WERI-Rb-1 (cell line): ENCODE measurements around the gene EIF3K.

ENCODE experiments used
- DNase-seq: peaks from one replicate; pipeline ENCODE4 v3.0.0-alpha.2; 2020
- H3K27ac ChIP-seq: fragments of 250-450 bp; sonication (Bioruptor Pico); 2 replicates; pipeline ENCODE4 v1.5.1; 2020; ENCODE audit warnings: mild to moderate bottlenecking, moderate library complexity
- H3K27me3 ChIP-seq: fragments of 250-450 bp; sonication (Bioruptor Pico); 2 replicates; pipeline ENCODE4 v1.5.1; 2021; ENCODE audit warnings: mild to moderate bottlenecking, low read depth, moderate library complexity; ENCODE audit not compliant: insufficient read depth, severe bottlenecking
- H3K36me3 ChIP-seq: fragments of 250-450 bp; sonication (Bioruptor Pico); 2 replicates; pipeline ENCODE4 v1.5.1; 2020; ENCODE audit warnings: mild to moderate bottlenecking, moderate library complexity
- H3K4me3 ChIP-seq: 2 replicates; pipeline ENCODE4 v1.5.1; 2011; ENCODE audit warnings: low read depth, mild to moderate bottlenecking, control low read depth, low read length
- H3K9me3 ChIP-seq: fragments of 250-450 bp; sonication (Bioruptor Pico); 2 replicates; pipeline ENCODE4 v1.5.1; 2021; ENCODE audit warnings: mild to moderate bottlenecking, moderate library complexity; ENCODE audit not compliant: severe bottlenecking
- TF ChIP-seq, protein P1 (sequence below): IDR thresholded peaks from 2 replicates; pipeline ENCODE4 v1.5.1; 2011; ENCODE audit warnings: low read depth, mild to moderate bottlenecking, control low read depth, inconsistent platforms, low read length

EIF3K gene

DNA sequence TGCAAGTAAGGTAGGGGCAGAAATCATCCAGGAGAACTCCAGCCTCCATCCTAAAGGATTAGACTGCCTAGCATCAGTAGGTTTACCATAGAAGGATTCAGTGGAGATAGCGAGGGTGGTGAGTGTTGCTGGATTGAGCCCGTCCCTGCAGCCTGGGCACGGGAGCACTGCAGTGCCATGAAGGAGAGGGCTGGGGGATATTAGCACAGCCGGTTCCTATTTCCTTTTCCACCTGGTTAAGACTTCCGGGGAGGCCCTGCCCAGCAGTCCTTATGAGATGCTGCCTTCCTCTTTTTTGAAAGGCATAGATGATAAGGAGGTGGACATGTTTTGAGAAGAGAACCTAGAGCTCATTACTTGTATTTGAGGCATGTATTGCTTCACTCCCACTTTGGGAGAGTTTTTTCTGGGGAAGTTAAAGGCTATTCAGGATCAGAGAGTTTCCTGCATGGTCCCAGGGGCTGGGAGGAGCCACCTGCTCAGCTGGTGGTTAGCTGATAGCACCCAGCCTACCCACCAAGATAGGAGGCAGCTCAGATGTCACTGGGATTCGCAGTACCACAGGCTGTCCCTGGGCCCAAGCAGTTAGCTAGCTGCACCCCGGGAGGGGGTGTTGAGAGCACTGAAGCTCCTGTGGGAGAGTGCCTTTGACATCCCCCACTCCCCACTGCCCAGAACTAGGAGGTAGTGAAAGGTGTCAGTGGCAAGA is 45.7 kb downstream of the EIF3K start:
- no peak overlapping the region; the same call in none of the 2 replicates for H3K27ac ChIP-seq
- no peaks in the 10 kb centered on the region for H3K27me3 ChIP-seq
- no peaks in the 10 kb centered on the region for H3K9me3 ChIP-seq
- no peak overlapping the region for H3K4me3 ChIP-seq
- no peak for DNase-seq
- TF ChIP-seq, protein P1, sequence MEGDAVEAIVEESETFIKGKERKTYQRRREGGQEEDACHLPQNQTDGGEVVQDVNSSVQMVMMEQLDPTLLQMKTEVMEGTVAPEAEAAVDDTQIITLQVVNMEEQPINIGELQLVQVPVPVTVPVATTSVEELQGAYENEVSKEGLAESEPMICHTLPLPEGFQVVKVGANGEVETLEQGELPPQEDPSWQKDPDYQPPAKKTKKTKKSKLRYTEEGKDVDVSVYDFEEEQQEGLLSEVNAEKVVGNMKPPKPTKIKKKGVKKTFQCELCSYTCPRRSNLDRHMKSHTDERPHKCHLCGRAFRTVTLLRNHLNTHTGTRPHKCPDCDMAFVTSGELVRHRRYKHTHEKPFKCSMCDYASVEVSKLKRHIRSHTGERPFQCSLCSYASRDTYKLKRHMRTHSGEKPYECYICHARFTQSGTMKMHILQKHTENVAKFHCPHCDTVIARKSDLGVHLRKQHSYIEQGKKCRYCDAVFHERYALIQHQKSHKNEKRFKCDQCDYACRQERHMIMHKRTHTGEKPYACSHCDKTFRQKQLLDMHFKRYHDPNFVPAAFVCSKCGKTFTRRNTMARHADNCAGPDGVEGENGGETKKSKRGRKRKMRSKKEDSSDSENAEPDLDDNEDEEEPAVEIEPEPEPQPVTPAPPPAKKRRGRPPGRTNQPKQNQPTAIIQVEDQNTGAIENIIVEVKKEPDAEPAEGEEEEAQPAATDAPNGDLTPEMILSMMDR = no peak
- peaks cover 57% of the 10 kb centered on the region for H3K36me3 ChIP-seq

DNA sequence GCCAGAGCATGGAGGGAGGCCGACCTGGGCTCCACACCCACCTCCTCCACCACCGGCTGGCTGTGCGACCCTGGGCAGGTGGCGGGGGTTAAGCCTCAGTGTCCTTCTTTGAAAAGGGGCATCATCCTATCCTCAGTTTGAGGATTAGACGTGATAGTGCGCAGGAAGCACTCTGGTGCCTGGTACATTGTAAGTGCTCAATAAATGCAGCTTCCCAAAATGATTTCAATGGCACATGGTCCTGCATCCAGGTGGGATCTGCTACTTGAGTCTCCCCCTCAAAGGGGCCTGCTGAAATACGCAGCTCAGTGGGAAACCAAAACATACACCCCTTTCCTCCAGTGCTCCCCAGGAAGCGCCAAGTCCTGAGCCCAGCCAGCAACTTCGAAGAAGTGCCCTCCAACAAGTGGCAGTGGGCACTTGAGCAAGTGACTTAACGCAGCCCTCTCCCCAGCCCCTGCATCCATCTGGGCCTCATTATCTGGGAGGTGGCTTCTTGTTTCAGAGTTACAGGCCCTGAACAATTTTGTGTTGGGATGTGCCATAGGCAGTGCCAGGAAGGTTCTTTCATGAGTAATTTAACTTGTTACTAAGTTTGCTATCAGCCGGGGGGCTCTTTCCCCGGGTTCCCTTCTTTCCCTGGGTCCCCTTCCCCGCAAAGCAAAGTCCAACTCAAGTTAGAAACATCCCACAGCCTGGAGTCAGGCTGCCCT is 46.4 kb downstream of the EIF3K start:
- H3K36me3 ChIP-seq = peaks cover 59% of the 10 kb centered on the region
- no peaks in the 10 kb centered on the region for H3K27me3 ChIP-seq
- H3K27ac ChIP-seq = 0 out of 2 replicates have a peak overlapping the region, but pooled peaks have one; percentile 22
- TF ChIP-seq, protein P1 = no peak
- no peaks in the 10 kb centered on the region for H3K9me3 ChIP-seq
- no peak for DNase-seq
- H3K4me3 ChIP-seq = no peak overlapping the region

DNA sequence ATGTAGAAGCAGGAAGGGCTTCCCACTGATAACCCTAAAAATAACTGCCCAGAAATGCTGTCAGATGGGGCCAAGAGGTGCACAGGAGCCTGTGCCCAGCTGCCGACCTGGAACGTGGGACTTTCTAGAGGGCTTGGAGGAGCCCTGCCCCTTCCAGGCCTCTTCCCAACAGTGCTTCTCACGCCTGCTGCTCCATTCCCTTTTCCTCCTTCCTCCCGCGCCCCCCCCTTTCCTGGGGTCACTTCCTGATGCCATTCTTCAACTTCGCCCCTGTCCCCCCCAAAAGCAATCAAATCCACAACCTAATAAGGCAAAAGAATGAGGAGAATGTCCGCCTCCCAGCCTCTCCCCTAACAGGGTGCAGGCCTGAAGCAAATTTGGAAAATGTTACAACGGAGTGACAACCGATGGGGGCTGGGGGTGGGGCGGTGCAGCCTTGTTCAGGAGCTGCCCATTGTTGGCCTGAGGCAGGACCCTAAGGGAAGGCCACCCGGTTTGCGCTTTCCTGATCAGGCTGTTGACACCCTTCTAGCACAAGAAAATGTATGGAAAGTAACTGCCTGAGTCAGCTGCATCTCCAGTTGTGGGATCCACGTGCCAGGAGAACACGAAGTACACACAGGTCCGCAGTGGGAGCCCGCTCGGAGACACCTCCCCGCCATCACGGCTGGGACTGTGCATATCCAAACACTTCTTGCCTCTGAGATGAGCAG is 47.1 kb downstream of the EIF3K start:
- no peak for DNase-seq
- TF ChIP-seq, protein P1 = no peak
- H3K36me3 ChIP-seq = peaks cover 52% of the 10 kb centered on the region
- H3K27ac ChIP-seq = peak overlapping the region; percentile 73
- no peaks in the 10 kb centered on the region for H3K9me3 ChIP-seq
- H3K27me3 ChIP-seq = no peaks in the 10 kb centered on the region
- H3K4me3 ChIP-seq = no peak overlapping the region

DNA sequence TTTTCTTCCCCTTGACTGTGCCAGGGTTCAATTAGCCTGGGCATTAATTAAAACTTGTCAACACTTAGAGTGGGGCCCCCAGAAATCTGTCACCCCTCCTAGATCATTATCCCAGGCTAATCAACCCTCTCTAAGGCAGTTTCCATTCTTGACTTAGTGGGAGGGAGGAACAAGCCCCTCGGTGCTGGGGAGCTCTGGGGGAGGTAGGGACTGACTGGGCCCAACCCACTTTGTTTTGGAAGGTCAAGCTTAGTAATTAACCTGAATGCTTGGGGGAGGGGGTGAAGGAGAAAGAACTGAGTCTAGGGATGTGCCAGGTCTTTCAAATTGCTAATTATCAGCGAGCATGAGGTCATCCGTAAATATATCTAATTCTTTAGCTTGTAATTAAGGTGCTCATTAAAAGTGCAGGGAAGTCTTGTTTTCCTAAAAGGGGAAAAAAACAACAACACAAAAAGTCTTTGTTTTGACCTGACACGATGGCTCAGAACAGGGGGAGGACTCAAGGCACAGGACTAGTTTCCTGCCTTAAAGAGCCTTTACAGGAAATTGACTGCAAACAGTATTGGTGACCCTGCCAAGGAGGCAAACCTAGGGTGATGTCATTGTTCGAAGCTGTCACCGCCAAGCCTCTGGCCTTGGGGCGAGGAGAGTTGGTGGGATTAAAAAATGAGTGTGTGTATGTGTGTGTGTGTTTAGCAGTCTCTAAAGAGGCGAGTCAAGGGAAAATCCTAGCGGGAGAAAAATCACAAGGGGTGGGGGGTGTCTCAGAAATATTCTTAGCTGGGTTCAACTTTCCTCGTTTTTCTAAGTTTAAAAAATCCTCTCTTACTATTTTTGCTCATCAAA is 47.9 kb downstream of the EIF3K start:
- H3K9me3 ChIP-seq = no peaks in the 10 kb centered on the region
- peak; percentile 84 for DNase-seq
- no peaks in the 10 kb centered on the region for H3K27me3 ChIP-seq
- peaks cover 53% of the 10 kb centered on the region for H3K36me3 ChIP-seq
- TF ChIP-seq, protein P1 = no peak
- peak overlapping the region; percentile 73 for H3K27ac ChIP-seq
- H3K4me3 ChIP-seq = no peak overlapping the region

DNA sequence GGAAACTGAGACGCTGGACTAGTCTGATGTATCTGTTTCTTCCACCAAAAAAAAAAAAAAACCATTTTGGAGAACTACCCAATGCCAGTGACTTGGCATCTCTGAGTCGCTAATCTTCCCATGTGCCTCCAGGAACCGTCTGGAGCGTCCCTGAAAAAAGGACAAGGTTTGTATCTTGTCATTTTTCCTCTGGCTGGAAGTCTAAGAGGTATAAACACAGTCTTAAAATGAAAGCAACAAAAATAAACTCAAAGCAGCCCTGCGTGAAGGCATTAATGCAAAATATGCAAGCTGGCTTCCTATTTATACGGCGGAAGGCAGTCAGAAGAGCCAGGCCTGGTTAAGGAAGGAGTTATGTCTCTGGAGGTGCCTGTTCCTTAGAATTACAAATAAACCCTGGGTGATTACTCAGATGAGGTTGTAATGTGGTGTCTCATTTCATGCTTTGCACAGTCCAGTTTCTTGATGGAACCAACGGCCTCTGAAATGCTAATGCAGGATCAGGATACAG is 48.7 kb downstream of the EIF3K start:
- TF ChIP-seq, protein P1 = no peak
- DNase-seq = no peak
- H3K36me3 ChIP-seq = peaks cover 53% of the 10 kb centered on the region
- H3K9me3 ChIP-seq = no peaks in the 10 kb centered on the region
- H3K27me3 ChIP-seq = no peaks in the 10 kb centered on the region
- H3K27ac ChIP-seq = peak overlapping the region; percentile 73
- no peak overlapping the region for H3K4me3 ChIP-seq
